Loucy (cell line): ENCODE measurements around the gene DDX18.

Experiments used
- CTCF ChIP-seq: fragments of 200-600 bp; sonication (generic); conservative IDR thresholded peaks from 2 replicates; pipeline ENCODE4 v1.5.1; 2014; ENCODE audit warnings: mild to moderate bottlenecking, antibody characterized with exemption, low read length
- EZH2phosphoT487 ChIP-seq: fragments of 200-600 bp; IDR thresholded peaks from 2 replicates; pipeline ENCODE4 v1.6.1; 2018; ENCODE audit warnings: antibody characterized with exemption, mild to moderate bottlenecking, moderate library complexity, borderline replicate concordance

GRCh38 chr2:117828870-117829269 is 14.4 kb downstream of the DDX18 start:
- no peak for TF ChIP-seq CTCF
- TF ChIP-seq EZH2phosphoT487, result no peak
